Prostate gland (tissue), 2 donors: Measurements from ENCODE around the gene LMAN2. TPM values are rescaled to one million over a fixed set of nuclear protein-coding genes. Genes with fewer than 3 reads are reported as not detected.

Experiments
- DNase-seq: peaks from one replicate; pipeline ENCODE4 v3.0.0-alpha.2; 2019; ENCODE audit warnings: low spot score
- H3K27ac ChIP-seq, 2 donors: fragments of 200-600 bp; sonication (generic); 2 replicates each; pipeline ENCODE4 v1.5.1; 2017 to 2019
- H3K27me3 ChIP-seq: fragments of 200-600 bp; sonication (generic); replicated peaks from 2 replicates; pipeline ENCODE4 v1.5.1; 2019; ENCODE audit not compliant: insufficient read depth
- H3K36me3 ChIP-seq, 2 donors: fragments of 200-600 bp; sonication (generic); 1 replicate in 1 of 2; 2 replicates in 1 of 2; pipeline versions ENCODE4 v1.5.1 to v1.8.1; 2017 to 2019
- H3K4me1 ChIP-seq: fragments of 200-600 bp; sonication (generic); replicated peaks from 2 replicates; pipeline ENCODE4 v1.5.1; 2019
- H3K4me3 ChIP-seq, 2 donors: fragments of 200-600 bp; sonication (generic); 2 replicates each; pipeline ENCODE4 v1.5.1; 2017 to 2019
- H3K9me3 ChIP-seq: fragments of 200-600 bp; sonication (generic); 2 replicates; pipeline ENCODE4 v1.5.1; 2017
- CTCF ChIP-seq, 4 experiments: fragments of 200-600 bp in 2 of 4; fragments of 450-650 bp in 2 of 4; sonication (generic) in 2 of 4; IDR thresholded peaks; 1 replicate in 3 of 4; 2 replicates in 1 of 4; pipeline ENCODE4 v1.5.1; 2016 to 2019; ENCODE audit warnings: antibody characterized with exemption in 4 of 4, mild to moderate bottlenecking in 2 of 4, moderate library complexity in 2 of 4
- POLR2A ChIP-seq: fragments of 450-650 bp; IDR thresholded peaks from one replicate; pipeline ENCODE4 v1.6.1; 2016; ENCODE audit warnings: antibody characterized with exemption, mild to moderate bottlenecking
- POLR2AphosphoS5 ChIP-seq: sonication (generic); formaldehyde crosslinking; IDR thresholded peaks from one replicate; pipeline ENCODE4 v1.6.1; 2017; ENCODE audit warnings: antibody characterized with exemption
- WGBS: methylation state at CpG from one replicate; pipeline ENCODE4 v1.1.5; 2018; 5-methylcytosine and 5-hydroxymethylcytosine counted together
- intact Hi-C: fragments of 100-400 bp; cut with DNase I; formaldehyde crosslinking; loops from one replicate; pipeline ENCODE4 v1.14.2; 2022
- total RNA-seq, 2 donors: library from RNA; depleted of rRNA; stranded (reverse); fragments of >200 nt; gene quantifications; one replicate each; pipeline ENCODE4 v1.1.0, GENCODE V29; 2016

Gene LMAN2
- total RNA-seq, 2 donors from 2014 or later = 350 to 369 TPM

- no peak overlapping the region for H3K4me3 ChIP-seq
- peak overlapping the region; percentile 83 to 84 for H3K27ac ChIP-seq
- peaks cover 19% of the 10 kb centered on the region for H3K4me1 ChIP-seq
- H3K27me3 ChIP-seq = no peaks in the 10 kb centered on the region
- DNase-seq = peak; percentile 89
- intact Hi-C loops = no loop called here
- peaks cover 0 to 2% of the 10 kb centered on the region in 2 donors for H3K36me3 ChIP-seq
- no peaks in the 10 kb centered on the region for H3K9me3 ChIP-seq
- TF ChIP-seq POLR2AphosphoS5 (peak; percentile 81), POLR2A (peak; percentile 66), CTCF (IDR thresholded peaks at IDR 0.05) (no peak)
- 31% methylated on average over 7 of the region's 7 CpGs for WGBS
These were observed 49.8 kb downstream of the LMAN2 start for GRCh38 chr5:177301503-177302165.

- TF ChIP-seq POLR2A (no peak), CTCF (IDR thresholded peaks at IDR 0.05) (no peak), POLR2AphosphoS5 (no peak)
- Histone ChIP-seq H3K4me1 (peaks cover 19% of the 10 kb centered on the region), H3K4me3 (no peak overlapping the region), H3K27me3 (no peaks in the 10 kb centered on the region), H3K36me3 (no peaks in the 10 kb centered on the region), H3K9me3 (no peaks in the 10 kb centered on the region), H3K27ac (peak overlapping the region; percentile 83 to 84)
- intact Hi-C loops = no loop called here
- no peak for DNase-seq
- 78% methylated on average over 2 of the region's 2 CpGs for WGBS
These were observed 50.5 kb downstream of the LMAN2 start for GRCh38 chr5:177300951-177301350.

GRCh38 chr5:177300236-177300880 is 51.1 kb downstream of the LMAN2 start:
- peak overlapping the region; percentile 7 to 84 for H3K27ac ChIP-seq
- no peak overlapping the region for H3K4me3 ChIP-seq
- no peaks in the 10 kb centered on the region for H3K36me3 ChIP-seq
- TF ChIP-seq CTCF (IDR thresholded peaks at IDR 0.05) (no peak), POLR2AphosphoS5 (peak; percentile 11)
- WGBS = 26% methylated on average over 4 of the region's 4 CpGs
- H3K9me3 ChIP-seq = no peaks in the 10 kb centered on the region
- no peaks in the 10 kb centered on the region for H3K27me3 ChIP-seq
- intact Hi-C loops = no loop called here
- DNase-seq = no peak
- H3K4me1 ChIP-seq = peaks cover 19% of the 10 kb centered on the region

- H3K36me3 ChIP-seq = peaks cover 3% of the 10 kb centered on the region in 2 donors
- intact Hi-C loops = no loop called here
- H3K4me3 ChIP-seq = no peak overlapping the region
- WGBS = 65% methylated on average over 9 of the region's 9 CpGs
- H3K27me3 ChIP-seq = no peaks in the 10 kb centered on the region
- TF ChIP-seq POLR2AphosphoS5 (no peak), POLR2A (no peak), CTCF (IDR thresholded peaks at IDR 0.05) (no peak)
- peaks cover 19% of the 10 kb centered on the region for H3K4me1 ChIP-seq
- no peak for DNase-seq
- no peaks in the 10 kb centered on the region for H3K9me3 ChIP-seq
- H3K27ac ChIP-seq = peak overlapping the region; percentile 7 to 84
These were observed 51.8 kb downstream of the LMAN2 start for GRCh38 chr5:177299697-177300096.

- TF ChIP-seq POLR2AphosphoS5 (no peak), CTCF (IDR thresholded peaks at IDR 0.05) (no peak), POLR2A (no peak)
- Histone ChIP-seq H3K4me1 (peaks cover 19% of the 10 kb centered on the region), H3K27ac (no peak overlapping the region), H3K9me3 (no peaks in the 10 kb centered on the region), H3K36me3 (peaks cover 12 to 18% of the 10 kb centered on the region in 2 donors), H3K27me3 (no peaks in the 10 kb centered on the region), H3K4me3 (no peak overlapping the region)
- intact Hi-C loops = no loop called here
- 78% methylated on average over 2 of the region's 2 CpGs for WGBS
- DNase-seq = no peak
These were observed 53.5 kb downstream of the LMAN2 start for GRCh38 chr5:177297922-177298321.
